HL-60 (cell line): Measurements from ENCODE around the gene KRTAP4-8.
"Not testable (repeated sequence)": the region's sequence is repeated elsewhere in the genome, so short reads cannot be mapped to it uniquely, and the experiment has no call there.

ENCODE experiments used
- DNase-seq, 2 experiments: peaks; one replicate each; pipeline ENCODE4 v3.0.0-alpha.2; 2010 to 2020; ENCODE audit warnings: low read depth in 1 of 2, low spot score in 1 of 2
- H3K27ac ChIP-seq: fragments of 250-450 bp; sonication (Bioruptor Pico); replicated peaks from 2 replicates; pipeline ENCODE4 v1.5.1; 2020; ENCODE audit warnings: mild to moderate bottlenecking, moderate library complexity
- H3K27me3 ChIP-seq: fragments of 250-450 bp; sonication (Bioruptor Pico); 2 replicates; pipeline ENCODE4 v1.5.1; 2021; ENCODE audit warnings: mild to moderate bottlenecking, moderate library complexity; ENCODE audit not compliant: insufficient read depth, poor library complexity, severe bottlenecking
- H3K4me3 ChIP-seq: replicated peaks from 2 replicates; pipeline ENCODE4 v1.5.1; 2011; ENCODE audit warnings: mild to moderate bottlenecking, control low read depth, low read length; ENCODE audit not compliant: insufficient read depth
- CTCF ChIP-seq: IDR thresholded peaks from one replicate; pipeline ENCODE4 v1.5.1; 2011; ENCODE audit warnings: low read length, control low read depth, inconsistent platforms; ENCODE audit not compliant: insufficient read depth
- GABPA ChIP-seq: IDR thresholded peaks from 2 replicates; pipeline ENCODE4 v1.6.1; 2012; ENCODE audit warnings: low read depth
- POLR2AphosphoS5 ChIP-seq: IDR thresholded peaks from 2 replicates; pipeline ENCODE4 v1.6.1; 2012; ENCODE audit warnings: low read depth
- REST ChIP-seq: IDR thresholded peaks from 2 replicates; pipeline ENCODE4 v1.6.1; 2012; ENCODE audit warnings: low read depth; ENCODE audit not compliant: insufficient replicate concordance
- SPI1 ChIP-seq: IDR thresholded peaks from 2 replicates; pipeline ENCODE4 v1.6.1; 2012; ENCODE audit warnings: low read depth, mild to moderate bottlenecking, borderline replicate concordance

KRTAP4-8 gene

GRCh38 chr17:41061964-41062363 lies 36.0 kb downstream of the KRTAP4-8 start:
- Histone ChIP-seq H3K4me3 (no peak overlapping the region), H3K27me3 (peaks cover 4% of the 10 kb centered on the region), H3K27ac (no peak overlapping the region)
- TF ChIP-seq GABPA (no peak), REST (no peak), CTCF (no peak), SPI1 (no peak), POLR2AphosphoS5 (no peak)
- no peak for DNase-seq

- Histone ChIP-seq H3K4me3 (no peak within 1 kb of the TSS), H3K27me3 (peaks cover 4% of the 10 kb centered on the region), H3K27ac (no peak within 1 kb of the TSS)
- no peak for TF ChIP-seq SPI1
- TF ChIP-seq CTCF, result no peak
- TF ChIP-seq GABPA, result no peak
- no peak for TF ChIP-seq POLR2AphosphoS5
- TF ChIP-seq REST, result no peak
- DNase-seq, result no peak
These were observed 37.8 kb downstream of the KRTAP4-8 start, which contains the start of gene KRTAP2-3 for GRCh38 chr17:41060052-41060604. TSS of gene KRTAP2-3 (minus strand) at chr17:41060114. CDS start at chr17:41060050, 64 bp downstream.

- not testable (repeated sequence) for DNase-seq, H3K4me3 ChIP-seq, H3K27me3 ChIP-seq, H3K27ac ChIP-seq
These were observed 38.5 kb downstream of the KRTAP4-8 start for GRCh38 chr17:41059276-41060051.

GRCh38 chr17:41058741-41059140 lies 39.2 kb downstream of the KRTAP4-8 start:
- H3K27me3 ChIP-seq, result peaks cover 4% of the 10 kb centered on the region
- H3K4me3 ChIP-seq, result no peak overlapping the region
- H3K27ac ChIP-seq, result no peak overlapping the region
- no peak for TF ChIP-seq REST
- no peak for DNase-seq
